ENCODE measurements around the gene TBX21. TPM values are rescaled to one million over a fixed set of nuclear protein-coding genes. Genes with fewer than 3 reads are reported as not detected.

The TBX21 gene
- total and polyA plus RNA-seq, 12 donors: 0.06 to 2.0 (median 0.50) TPM; not detected in 2

DNA sequence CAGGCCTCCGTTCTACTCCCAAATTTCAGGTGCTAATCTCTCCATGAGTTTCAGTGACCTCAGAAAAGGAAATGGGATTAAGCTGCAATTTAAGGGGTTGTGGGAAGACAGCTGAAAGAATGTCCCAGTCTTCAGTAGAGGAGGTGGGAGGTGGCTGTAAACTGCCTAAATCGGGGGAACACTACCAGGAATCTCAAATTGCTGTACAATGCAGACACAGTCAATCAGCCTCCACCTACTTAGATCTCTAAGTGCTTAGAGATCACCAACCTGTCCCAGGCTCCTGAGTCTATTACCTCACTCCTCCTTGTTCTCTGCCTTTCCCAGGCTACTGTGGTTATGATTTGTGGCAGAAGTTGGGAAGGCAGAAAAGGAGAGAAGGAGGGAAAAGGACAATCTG, 8.3 kb upstream of the TBX21 start:
- no peak overlapping the region for H3K4me3 ChIP-seq
- peaks cover 0 to 3% of the 10 kb centered on the region in 2 donors for H3K4me1 ChIP-seq (replicated peaks in 1 of 2)
- H3K36me3 ChIP-seq (replicated peaks in 1 of 2): no peaks in the 10 kb centered on the region
- DNase-seq: no peak
- no peaks in the 10 kb centered on the region for H3K9me3 ChIP-seq (replicated peaks in 1 of 3)
- peaks cover 49% of the 10 kb centered on the region for H3K27me3 ChIP-seq
- no peak overlapping the region for H3K27ac ChIP-seq
- WGBS, 4 donors: 76 to 95% (median 82%) methylated on average over 2 of the region's 2 CpGs
- TF ChIP-seq, protein P1, sequence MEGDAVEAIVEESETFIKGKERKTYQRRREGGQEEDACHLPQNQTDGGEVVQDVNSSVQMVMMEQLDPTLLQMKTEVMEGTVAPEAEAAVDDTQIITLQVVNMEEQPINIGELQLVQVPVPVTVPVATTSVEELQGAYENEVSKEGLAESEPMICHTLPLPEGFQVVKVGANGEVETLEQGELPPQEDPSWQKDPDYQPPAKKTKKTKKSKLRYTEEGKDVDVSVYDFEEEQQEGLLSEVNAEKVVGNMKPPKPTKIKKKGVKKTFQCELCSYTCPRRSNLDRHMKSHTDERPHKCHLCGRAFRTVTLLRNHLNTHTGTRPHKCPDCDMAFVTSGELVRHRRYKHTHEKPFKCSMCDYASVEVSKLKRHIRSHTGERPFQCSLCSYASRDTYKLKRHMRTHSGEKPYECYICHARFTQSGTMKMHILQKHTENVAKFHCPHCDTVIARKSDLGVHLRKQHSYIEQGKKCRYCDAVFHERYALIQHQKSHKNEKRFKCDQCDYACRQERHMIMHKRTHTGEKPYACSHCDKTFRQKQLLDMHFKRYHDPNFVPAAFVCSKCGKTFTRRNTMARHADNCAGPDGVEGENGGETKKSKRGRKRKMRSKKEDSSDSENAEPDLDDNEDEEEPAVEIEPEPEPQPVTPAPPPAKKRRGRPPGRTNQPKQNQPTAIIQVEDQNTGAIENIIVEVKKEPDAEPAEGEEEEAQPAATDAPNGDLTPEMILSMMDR (IDR thresholded peaks at IDR 0.05): no peak
- no peak for TF ChIP-seq POLR2A (IDR thresholded peaks at IDR 0.05)
- intact Hi-C loops (cut with DNase I): no loop called here

DNA sequence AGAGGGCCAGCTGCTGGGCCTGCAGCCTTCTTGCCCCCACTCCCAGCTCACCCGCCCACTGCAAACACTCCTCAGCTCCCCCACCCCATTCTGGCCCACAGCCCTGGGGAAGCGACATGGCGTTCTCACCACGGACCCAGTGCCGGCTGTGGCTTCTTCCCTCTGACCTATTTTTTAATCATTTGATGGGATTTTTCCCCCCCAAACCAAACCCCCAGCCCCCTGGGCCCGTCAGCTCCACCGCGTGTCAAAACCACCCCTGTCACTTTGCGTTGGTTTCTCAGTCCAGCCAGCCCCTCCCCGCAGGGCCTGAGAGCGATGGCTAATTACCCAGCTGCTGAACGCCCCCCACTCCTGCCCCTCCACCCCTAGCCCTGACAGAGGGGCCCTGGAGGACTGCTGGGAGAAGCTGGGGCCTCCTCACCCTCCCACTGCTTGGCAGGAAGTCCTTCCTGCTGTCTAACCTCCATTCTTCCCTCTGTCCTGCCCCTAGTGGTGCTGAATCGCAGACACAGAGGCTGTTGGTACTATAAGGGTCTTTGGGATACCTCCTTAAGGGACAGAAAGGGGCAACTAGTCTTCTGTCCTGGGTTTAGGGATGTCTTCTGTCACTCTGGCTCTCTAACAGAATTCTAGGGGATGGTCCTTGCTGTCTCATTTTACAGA, 7.5 kb upstream of the TBX21 start:
- no peaks in the 10 kb centered on the region for H3K36me3 ChIP-seq (replicated peaks in 1 of 2)
- H3K4me1 ChIP-seq (replicated peaks in 1 of 2): peaks cover 0 to 3% of the 10 kb centered on the region in 2 donors
- WGBS, 4 donors: 72 to 78% (median 76%) methylated on average over 13 of the region's 13 CpGs
- no peak overlapping the region for H3K4me3 ChIP-seq
- no peaks in the 10 kb centered on the region for H3K9me3 ChIP-seq (replicated peaks in 1 of 3)
- TF ChIP-seq, protein P1 (IDR thresholded peaks at IDR 0.05): no peak
- no peak for TF ChIP-seq POLR2A (IDR thresholded peaks at IDR 0.05)
- no peak overlapping the region for H3K27ac ChIP-seq
- peaks cover 48% of the 10 kb centered on the region for H3K27me3 ChIP-seq
- intact Hi-C loops (cut with DNase I): no loop called here
- DNase-seq: no peak

DNA sequence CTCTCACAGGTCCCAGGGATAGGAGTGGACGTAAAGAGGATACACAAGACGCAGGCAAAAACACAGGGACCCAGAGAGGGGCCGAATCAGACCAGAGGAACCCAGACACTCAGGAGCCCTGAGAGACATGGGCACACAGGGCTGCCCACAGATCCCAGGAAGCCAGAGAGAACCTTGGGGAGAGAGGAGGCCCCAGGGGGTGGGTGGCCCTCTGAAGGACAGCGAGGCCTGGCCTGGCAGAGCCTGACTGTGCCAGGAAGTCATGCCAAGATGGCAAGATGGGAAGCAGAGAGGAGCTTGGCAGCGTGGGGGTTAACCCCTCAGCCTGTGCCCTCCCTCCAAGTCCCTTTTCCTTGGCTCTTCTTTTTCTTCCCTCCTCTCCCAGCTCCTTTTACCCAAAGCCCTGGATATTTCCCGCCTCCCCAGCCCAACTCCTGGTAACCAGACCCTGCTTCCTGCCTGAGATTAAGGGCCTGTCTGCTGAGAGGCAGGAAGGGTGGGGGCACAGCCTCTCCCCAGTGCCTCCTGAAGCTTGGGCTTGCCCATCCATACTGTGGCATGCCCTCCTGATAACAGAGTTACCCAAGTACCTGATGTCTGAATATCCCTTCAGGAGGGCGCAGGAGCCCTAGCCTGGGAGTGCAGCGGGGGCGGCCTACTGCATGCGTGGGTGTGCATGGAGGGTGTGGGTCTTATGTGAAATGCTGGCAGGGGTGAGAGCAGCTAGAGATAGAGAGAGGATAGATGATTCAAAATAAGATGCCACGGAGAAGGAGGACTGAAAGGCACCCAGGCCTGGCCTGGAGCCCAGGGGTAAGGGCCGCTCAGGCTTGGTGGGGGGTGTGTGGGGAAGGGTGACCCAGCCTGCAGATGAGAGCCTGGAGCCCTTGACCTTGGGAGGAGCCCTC, 6.0 kb upstream of the TBX21 start:
- no peak for DNase-seq
- intact Hi-C loops (cut with DNase I): no loop called here
- TF ChIP-seq, protein P1 (IDR thresholded peaks at IDR 0.05): no peak
- TF ChIP-seq POLR2A (IDR thresholded peaks at IDR 0.05): no peak
- H3K27me3 ChIP-seq: peaks cover 47% of the 10 kb centered on the region
- H3K9me3 ChIP-seq (replicated peaks in 1 of 3): no peaks in the 10 kb centered on the region
- H3K4me3 ChIP-seq: no peak overlapping the region
- H3K4me1 ChIP-seq (replicated peaks in 1 of 2): no peaks in the 10 kb centered on the region
- WGBS, 4 donors: 82 to 91% (median 87%) methylated on average over 12 of the region's 12 CpGs
- H3K36me3 ChIP-seq (replicated peaks in 1 of 2): no peaks in the 10 kb centered on the region
- no peak overlapping the region for H3K27ac ChIP-seq

DNA sequence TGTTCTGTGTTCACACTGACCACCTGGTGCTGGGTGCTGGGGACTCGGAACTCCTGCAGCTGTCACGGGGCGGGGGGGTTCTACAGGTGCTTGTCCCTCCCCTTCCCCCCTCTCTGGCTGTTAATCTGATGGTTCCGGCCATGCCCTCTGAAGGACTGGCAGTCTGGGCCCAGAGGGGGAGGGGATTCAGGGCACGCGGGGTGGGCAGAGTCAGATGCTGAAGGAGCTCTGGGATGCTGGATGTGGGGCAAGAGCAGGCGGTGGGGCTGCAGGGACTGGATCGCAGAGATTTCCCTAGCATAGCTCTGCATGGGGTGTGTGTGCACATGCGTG, 5.4 kb upstream of the TBX21 start:
- intact Hi-C loops (cut with DNase I): no loop called here
- DNase-seq: no peak
- H3K27me3 ChIP-seq: peaks cover 47% of the 10 kb centered on the region
- no peaks in the 10 kb centered on the region for H3K4me1 ChIP-seq (replicated peaks in 1 of 2)
- 69 to 86% (median 79%) methylated on average over 8 to 9 of the region's 9 CpGs; no CpG with 5 or more reads in 1 of the 4 donors for WGBS, 4 donors
- H3K27ac ChIP-seq: no peak overlapping the region
- no peaks in the 10 kb centered on the region for H3K36me3 ChIP-seq (replicated peaks in 1 of 2)
- no peak overlapping the region for H3K4me3 ChIP-seq
- H3K9me3 ChIP-seq (replicated peaks in 1 of 3): no peaks in the 10 kb centered on the region
- TF ChIP-seq, protein P1 (IDR thresholded peaks at IDR 0.05): no peak
- TF ChIP-seq POLR2A (IDR thresholded peaks at IDR 0.05): no peak
